Measurements from ENCODE around the gene ZKSCAN7.
"Not testable (repeated sequence)": the region's sequence is repeated elsewhere in the genome, so short reads cannot be mapped to it uniquely, and the experiment has no call there.

Gene ZKSCAN7

GRCh38 chr3:44576613-44577012 lies 21.6 kb downstream of the ZKSCAN7 start:
- no peak for DNase-seq (ENCODE audit: low read depth)
- no peak overlapping the region for H3K4me3 ChIP-seq (ENCODE audit: low read length)
- TF ChIP-seq CTCF (conservative IDR thresholded peaks at IDR 0.05; ENCODE audit: low read depth, low read length): no peak

DNA sequence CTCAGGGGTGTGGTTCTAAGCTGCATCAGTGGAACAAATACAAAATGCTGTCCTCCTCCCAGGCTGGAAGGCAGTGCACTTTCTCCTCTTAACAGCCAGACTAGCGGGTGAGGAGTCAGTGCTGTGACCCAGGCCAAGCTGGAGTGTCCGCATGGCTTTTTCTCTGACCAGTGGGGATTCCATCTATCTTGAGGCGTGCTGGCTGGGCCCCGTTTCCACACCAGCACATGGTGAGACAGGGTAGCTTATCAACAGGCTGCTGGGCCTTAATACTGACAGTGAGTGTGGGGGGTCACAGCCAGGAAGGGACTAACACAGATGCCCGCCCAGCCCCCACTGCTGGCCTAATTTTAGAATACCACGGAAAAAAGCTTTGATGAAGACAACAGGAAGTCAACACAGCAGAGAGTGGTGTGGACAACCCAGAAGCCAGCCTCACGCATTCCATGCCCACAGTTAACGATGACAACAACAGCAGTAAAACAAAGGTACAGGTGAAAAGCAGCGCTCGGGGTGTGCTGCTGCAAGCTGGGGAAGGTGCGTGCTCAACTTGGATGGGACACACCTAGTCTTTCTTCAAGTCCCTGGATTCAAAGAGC lies 22.5 kb downstream of the ZKSCAN7 start:
- not testable (repeated sequence) for DNase-seq (ENCODE audit: low read depth); H3K4me3 ChIP-seq (ENCODE audit: low read length)

GRCh38 chr3:44578316-44578715 lies 23.3 kb downstream of the ZKSCAN7 start:
- H3K4me3 ChIP-seq (ENCODE audit: low read length); DNase-seq (ENCODE audit: low read depth): not testable (repeated sequence)

DNA sequence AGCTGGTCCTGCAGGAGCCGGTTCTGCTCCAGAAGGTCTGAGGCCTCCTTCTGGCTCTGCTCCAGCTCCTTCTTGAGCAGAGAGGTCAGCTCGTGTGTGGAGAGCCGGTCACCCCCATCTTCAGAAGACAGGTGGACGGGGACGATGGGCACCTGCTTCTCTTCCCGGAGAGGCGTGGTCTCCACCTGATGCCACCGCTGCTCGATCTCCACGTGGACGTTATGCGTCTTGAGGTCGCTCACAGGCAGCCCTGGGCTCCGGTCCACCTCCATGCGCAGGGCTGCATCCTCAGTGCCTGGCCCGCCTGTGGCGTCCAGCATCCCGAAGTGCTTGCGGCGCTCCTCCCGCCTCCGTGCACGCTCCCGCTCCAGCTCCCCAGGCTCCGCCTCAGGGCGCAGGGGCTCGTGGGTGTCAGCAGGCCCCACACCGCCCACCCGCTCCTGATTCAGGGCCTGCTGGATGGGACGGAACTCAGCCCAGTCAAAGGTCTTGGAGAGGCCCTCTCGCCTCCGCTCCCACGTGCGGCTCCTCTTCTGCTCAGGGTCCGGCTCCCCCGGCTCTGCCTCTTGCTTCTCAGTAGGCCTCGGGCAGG lies 24.0 kb downstream of the ZKSCAN7 start:
- not testable (repeated sequence) for H3K4me3 ChIP-seq (ENCODE audit: low read length); DNase-seq (ENCODE audit: low read depth)

- not testable (repeated sequence) for DNase-seq (ENCODE audit: low read depth); H3K4me3 ChIP-seq (ENCODE audit: low read length)
Observed at GRCh38 chr3:44579749-44580148, 24.8 kb downstream of the ZKSCAN7 start.

DNA sequence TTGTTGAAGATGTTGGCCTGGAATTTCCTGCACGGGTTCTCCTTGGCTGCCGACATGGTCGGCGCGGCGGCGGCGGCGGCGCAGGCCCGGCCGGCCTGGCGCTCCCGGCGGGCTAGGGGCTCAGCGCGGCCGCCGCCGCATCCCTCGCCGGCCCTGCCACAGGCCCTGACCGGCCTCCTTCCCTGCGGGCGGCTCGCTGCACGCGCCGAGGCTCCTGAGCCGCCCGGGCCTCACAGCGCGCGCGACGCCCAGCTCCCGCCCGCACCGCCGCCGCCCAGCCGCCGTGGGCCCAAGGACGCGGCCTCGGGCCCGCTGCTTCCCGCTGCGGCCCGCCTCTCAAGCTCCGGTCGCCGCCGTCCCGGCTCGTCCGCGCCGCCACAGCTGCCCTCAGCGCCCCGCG lies 26.0 kb downstream of the ZKSCAN7 start:
- not testable (repeated sequence) for DNase-seq (ENCODE audit: low read depth); H3K4me3 ChIP-seq (ENCODE audit: low read length)

- peak; percentile 44 for DNase-seq (ENCODE audit: low read depth)
- H3K4me3 ChIP-seq (ENCODE audit: low read length): peak within 1 kb of the TSS; percentile 78
- no peak for TF ChIP-seq CTCF (conservative IDR thresholded peaks at IDR 0.05; ENCODE audit: low read depth, low read length)
Observed at GRCh38 chr3:44584646-44585501, 29.9 kb downstream of the ZKSCAN7 start, which contains the start of gene ZNF660. Gene ZNF660 (plus strand): TSS chr3:44584964. CDS start chr3:44594194, 9,230 bp downstream.

GRCh38 chr3:44596621-44597020 lies 41.6 kb downstream of the ZKSCAN7 start:
- TF ChIP-seq CTCF (conservative IDR thresholded peaks at IDR 0.05; ENCODE audit: low read depth, low read length): no peak
- H3K4me3 ChIP-seq (ENCODE audit: low read length): no peak overlapping the region
- no peak for DNase-seq (ENCODE audit: low read depth)

- H3K4me3 ChIP-seq (ENCODE audit: low read length): no peak overlapping the region
- no peak for DNase-seq (ENCODE audit: low read depth)
- no peak for TF ChIP-seq CTCF (conservative IDR thresholded peaks at IDR 0.05; ENCODE audit: low read depth, low read length)
Observed at GRCh38 chr3:44601749-44602148, 46.8 kb downstream of the ZKSCAN7 start.

Measured in retinal pigment epithelial cell (primary cell).